PFSK-1 (cell line): ENCODE data around the gene SPAG6.

ENCODE experiments used
- FOXP2 ChIP-seq: optimal IDR thresholded peaks from 2 replicates; pipeline ENCODE3; 2011; ENCODE audit warnings: borderline replicate concordance, control low read depth, inconsistent platforms; ENCODE audit not compliant: insufficient read depth; ENCODE audit errors: extremely low read length, extremely low read depth
- POLR2AphosphoS5 ChIP-seq: IDR thresholded peaks from 2 replicates; pipeline ENCODE4 v1.6.1; 2012; ENCODE audit warnings: low read depth, mild to moderate bottlenecking, control low read depth, low read length, moderate library complexity
- SIN3A ChIP-seq: IDR thresholded peaks from 2 replicates; pipeline ENCODE4 v1.6.1; 2012; ENCODE audit warnings: mild to moderate bottlenecking, low read length, moderate library complexity, borderline replicate concordance; ENCODE audit not compliant: insufficient read depth
- TAF1 ChIP-seq: IDR thresholded peaks from 2 replicates; pipeline ENCODE4 v1.6.1; 2012; ENCODE audit warnings: low read length, control low read depth, borderline replicate concordance; ENCODE audit not compliant: insufficient read depth
- TF ChIP-seq, protein P1 (sequence below), 2 experiments: IDR thresholded peaks; 2 replicates each; pipeline versions ENCODE4 v1.6.1 to v1.8.0; 2011 to 2012; ENCODE audit warnings: low read depth in 2 of 2, low read length in 2 of 2, control low read depth in 1 of 2, inconsistent platforms in 1 of 2, mild to moderate bottlenecking in 1 of 2, moderate library complexity in 1 of 2; ENCODE audit not compliant: insufficient read depth in 1 of 2

The SPAG6 gene

DNA sequence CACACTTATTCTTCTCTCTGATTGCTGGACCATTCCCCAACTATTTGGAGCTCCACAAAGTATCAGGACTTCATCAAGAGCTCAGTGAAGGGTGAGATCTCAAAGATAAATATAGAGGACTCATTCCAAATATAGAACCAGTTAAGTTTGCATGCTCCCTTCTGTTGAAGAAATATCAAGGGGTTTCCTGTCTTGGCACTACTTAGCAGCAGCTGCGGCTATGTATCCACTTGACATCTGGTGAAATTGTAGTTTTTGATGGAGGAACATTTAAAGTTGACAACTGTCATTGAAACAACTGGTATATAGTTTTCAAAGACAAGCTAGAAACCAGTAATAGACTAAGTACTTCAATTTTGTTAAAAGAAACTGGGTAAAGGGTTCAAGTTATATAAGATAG lies 1.0 kb upstream of the SPAG6 start:
- TF ChIP-seq, protein P1, sequence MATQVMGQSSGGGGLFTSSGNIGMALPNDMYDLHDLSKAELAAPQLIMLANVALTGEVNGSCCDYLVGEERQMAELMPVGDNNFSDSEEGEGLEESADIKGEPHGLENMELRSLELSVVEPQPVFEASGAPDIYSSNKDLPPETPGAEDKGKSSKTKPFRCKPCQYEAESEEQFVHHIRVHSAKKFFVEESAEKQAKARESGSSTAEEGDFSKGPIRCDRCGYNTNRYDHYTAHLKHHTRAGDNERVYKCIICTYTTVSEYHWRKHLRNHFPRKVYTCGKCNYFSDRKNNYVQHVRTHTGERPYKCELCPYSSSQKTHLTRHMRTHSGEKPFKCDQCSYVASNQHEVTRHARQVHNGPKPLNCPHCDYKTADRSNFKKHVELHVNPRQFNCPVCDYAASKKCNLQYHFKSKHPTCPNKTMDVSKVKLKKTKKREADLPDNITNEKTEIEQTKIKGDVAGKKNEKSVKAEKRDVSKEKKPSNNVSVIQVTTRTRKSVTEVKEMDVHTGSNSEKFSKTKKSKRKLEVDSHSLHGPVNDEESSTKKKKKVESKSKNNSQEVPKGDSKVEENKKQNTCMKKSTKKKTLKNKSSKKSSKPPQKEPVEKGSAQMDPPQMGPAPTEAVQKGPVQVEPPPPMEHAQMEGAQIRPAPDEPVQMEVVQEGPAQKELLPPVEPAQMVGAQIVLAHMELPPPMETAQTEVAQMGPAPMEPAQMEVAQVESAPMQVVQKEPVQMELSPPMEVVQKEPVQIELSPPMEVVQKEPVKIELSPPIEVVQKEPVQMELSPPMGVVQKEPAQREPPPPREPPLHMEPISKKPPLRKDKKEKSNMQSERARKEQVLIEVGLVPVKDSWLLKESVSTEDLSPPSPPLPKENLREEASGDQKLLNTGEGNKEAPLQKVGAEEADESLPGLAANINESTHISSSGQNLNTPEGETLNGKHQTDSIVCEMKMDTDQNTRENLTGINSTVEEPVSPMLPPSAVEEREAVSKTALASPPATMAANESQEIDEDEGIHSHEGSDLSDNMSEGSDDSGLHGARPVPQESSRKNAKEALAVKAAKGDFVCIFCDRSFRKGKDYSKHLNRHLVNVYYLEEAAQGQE (IDR thresholded peaks at IDR 0.05; ENCODE audit: insufficient read depth in 1 of 2, low read depth in 2 of 2, low read length in 2 of 2), result no peak
- TF ChIP-seq SIN3A (no peak), POLR2AphosphoS5 (no peak), FOXP2 (no peak), TAF1 (no peak)

DNA sequence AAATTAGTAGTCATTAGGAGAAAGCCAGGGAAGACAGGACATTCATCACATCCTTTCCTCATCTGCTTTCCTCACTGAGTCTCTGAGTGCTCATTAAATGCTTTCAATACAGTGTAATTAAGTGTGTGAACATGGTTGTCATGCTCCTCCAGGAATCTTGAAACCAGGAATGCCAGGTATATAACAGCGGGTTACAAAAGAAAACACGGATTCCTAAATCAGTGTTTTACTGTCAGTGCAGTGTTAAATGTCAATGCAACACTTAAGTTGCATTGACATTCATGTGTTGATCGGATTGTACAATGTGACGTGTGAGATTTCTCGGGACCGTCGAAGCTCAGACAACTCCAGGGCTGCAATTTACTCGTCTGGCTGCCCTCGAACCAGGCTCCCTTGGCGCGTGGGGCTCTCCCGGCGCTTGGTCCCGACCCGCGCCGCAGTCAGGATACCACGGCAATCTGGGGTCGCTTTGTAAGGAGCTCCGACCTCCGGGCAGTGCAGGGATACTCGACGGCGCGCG lies 455 bp upstream of the SPAG6 start:
- TF ChIP-seq POLR2AphosphoS5 (no peak), SIN3A (no peak), FOXP2 (no peak), TAF1 (no peak)
- TF ChIP-seq, protein P1 (IDR thresholded peaks at IDR 0.05; ENCODE audit: insufficient read depth in 1 of 2, low read depth in 2 of 2, low read length in 2 of 2), result no peak

DNA sequence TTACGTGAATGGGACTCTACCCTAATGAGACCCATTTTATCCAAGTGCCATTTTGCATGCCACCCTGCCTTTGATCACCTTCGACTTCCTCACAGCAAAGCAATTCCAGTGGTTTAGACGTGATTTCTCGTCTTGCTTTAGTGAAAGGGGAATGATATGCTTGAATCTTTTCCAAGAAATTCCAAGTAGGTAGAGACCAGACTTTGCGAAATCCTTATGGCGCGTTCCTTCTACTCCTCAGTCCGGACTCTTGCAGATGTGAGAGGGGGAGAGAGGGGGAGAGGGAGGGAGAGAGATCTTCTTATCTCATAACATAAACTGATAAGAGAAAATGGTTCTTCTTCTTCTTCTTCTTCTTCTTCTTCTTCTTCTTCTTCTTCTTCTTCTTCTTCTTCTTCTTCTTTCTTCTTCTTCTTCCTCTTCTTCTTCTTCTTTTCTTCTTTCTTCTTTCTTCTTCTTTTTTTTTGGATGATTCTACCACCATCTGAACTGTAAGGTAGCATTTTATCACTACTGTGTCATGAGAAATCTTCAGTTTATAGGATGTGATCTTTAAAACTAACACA lies 883 bp downstream of the SPAG6 start:
- TF ChIP-seq TAF1 (no peak), FOXP2 (no peak), SIN3A (no peak), POLR2AphosphoS5 (no peak)

DNA sequence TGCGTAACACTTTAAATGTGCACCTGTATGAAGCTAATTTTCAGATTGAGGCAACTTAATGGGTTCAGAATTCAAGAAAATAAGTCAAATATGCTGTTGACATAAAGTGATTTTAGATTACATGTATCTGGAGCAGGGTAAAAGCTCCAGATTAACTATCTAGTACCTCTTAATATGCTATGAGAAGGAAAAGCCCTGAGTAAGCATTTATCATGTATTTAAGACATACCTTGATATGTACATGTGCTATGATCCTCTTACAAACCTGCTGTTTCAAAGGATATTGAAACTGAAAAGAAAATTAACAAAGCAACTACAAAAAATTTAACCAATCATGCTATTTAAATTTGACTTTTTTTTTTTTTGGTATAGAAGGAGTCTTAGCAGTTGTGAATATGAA lies 4.5 kb downstream of the SPAG6 start:
- TF ChIP-seq TAF1, result no peak
- no peak for TF ChIP-seq POLR2AphosphoS5
- TF ChIP-seq, protein P1 (IDR thresholded peaks at IDR 0.05; ENCODE audit: insufficient read depth in 1 of 2, low read depth in 2 of 2, low read length in 2 of 2), result no peak
- TF ChIP-seq FOXP2, result no peak
- TF ChIP-seq SIN3A, result no peak

DNA sequence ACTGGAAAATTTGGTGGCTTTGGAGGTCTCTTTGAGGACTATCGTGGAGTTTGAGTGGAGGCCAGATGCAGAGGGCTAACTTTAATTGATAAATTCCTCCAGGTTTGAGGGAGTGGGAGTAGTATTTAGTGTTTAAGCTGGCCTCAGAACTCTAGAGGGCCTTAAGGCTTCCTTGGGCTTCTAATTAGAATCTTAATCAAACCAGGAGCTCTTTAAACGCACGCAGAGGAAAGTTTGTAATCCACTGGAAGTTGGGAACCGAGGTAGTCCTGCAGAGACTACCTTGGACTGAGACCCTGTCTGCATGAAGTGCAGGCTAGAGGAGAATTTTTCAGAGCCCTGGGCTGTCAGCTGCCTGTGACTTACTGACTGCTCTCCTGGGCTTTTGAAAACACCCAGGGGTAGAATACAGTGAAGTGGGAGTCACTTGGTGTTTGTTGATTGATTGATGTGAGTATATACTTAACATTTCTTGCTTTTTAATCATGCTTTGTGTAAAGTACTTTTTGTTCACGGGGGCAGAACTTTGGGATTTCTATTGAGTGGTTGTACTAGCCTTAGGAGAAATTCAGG lies 5.9 kb downstream of the SPAG6 start:
- no peak for TF ChIP-seq FOXP2
- TF ChIP-seq POLR2AphosphoS5, result no peak
- no peak for TF ChIP-seq TAF1
- no peak for TF ChIP-seq SIN3A
- TF ChIP-seq, protein P1 (IDR thresholded peaks at IDR 0.05; ENCODE audit: insufficient read depth in 1 of 2, low read depth in 2 of 2, low read length in 2 of 2), result no peak
